WTC11 (cell line): ENCODE measurements around the gene PLXNA3. TPM values are rescaled to one million over a fixed set of nuclear protein-coding genes. Genes with fewer than 3 reads are reported as not detected.

ENCODE experiments used
- ATAC-seq: fragments of 200-7000 bp; cut with Tn5 transposase; 2 replicates; pipeline ENCODE4 v1.10.0; 2021; ENCODE audit warnings: mild to moderate bottlenecking, moderate library complexity
- CTCF ChIA-PET: fragments of 300-600 bp; sonication (Branson Sonifier 250); formaldehyde crosslinking; loops from one replicate; lab custom pipeline; 2021; ENCODE audit warnings: antibody characterized with exemption; lab: Charles Lee
- POLR2A ChIA-PET: fragments of 350-600 bp; sonication (Branson Sonifier 250); formaldehyde crosslinking; loops from one replicate; lab custom pipeline; 2021; ENCODE audit warnings: antibody characterized with exemption; lab: Charles Lee
- DNase-seq: peaks from one replicate; pipeline ENCODE4 v3.0.0; 2021; ENCODE audit warnings: low spot score
- H3K27ac Mint-ChIP-seq: 2 replicates; pipeline ENCODE4 v1.8.0; 2021; ENCODE audit warnings: mixed read lengths
- H3K27me3 Mint-ChIP-seq: 2 replicates; pipeline ENCODE4 v1.8.0; 2021; ENCODE audit warnings: low read depth, mild to moderate bottlenecking, moderate library complexity, mixed read lengths
- H3K36me3 Mint-ChIP-seq: 2 replicates; pipeline ENCODE4 v1.8.0; 2021; ENCODE audit warnings: mixed read lengths
- H3K4me1 Mint-ChIP-seq: 2 replicates; pipeline ENCODE4 v1.8.0; 2022; ENCODE audit warnings: mixed read lengths
- H3K4me3 Mint-ChIP-seq: 2 replicates; pipeline ENCODE4 v1.8.0; 2021; ENCODE audit warnings: mild to moderate bottlenecking, moderate library complexity, mixed read lengths
- H3K9me3 Mint-ChIP-seq: 2 replicates; pipeline ENCODE4 v1.8.0; 2021; ENCODE audit warnings: mixed read lengths
- E2F1 ChIP-seq: sonication (generic); formaldehyde crosslinking; IDR thresholded peaks from 2 replicates; pipeline ENCODE4 v1.8.0; 2022; ENCODE audit warnings: mild to moderate bottlenecking, missing genetic modification reagents
- ELF4 ChIP-seq: sonication (generic); formaldehyde crosslinking; IDR thresholded peaks from 2 replicates; pipeline ENCODE4 v1.8.1; 2022; ENCODE audit warnings: low read depth, mild to moderate bottlenecking, moderate library complexity, missing genetic modification reagents
- ERG ChIP-seq: fragments of 250-450 bp; sonication (Bioruptor Pico); IDR thresholded peaks from 2 replicates; pipeline ENCODE4 v1.8.0; 2021; ENCODE audit warnings: mild to moderate bottlenecking
- ESRRA ChIP-seq: sonication (generic); formaldehyde crosslinking; IDR thresholded peaks from 2 replicates; pipeline ENCODE4 v1.8.1; 2022; ENCODE audit warnings: mild to moderate bottlenecking, missing genetic modification reagents, borderline replicate concordance
- FOXP1 ChIP-seq: sonication (generic); formaldehyde crosslinking; IDR thresholded peaks from 2 replicates; pipeline ENCODE4 v1.8.0; 2022; ENCODE audit warnings: missing genetic modification reagents, mild to moderate bottlenecking, moderate library complexity, borderline replicate concordance
- FOXP4 ChIP-seq: sonication (generic); formaldehyde crosslinking; IDR thresholded peaks from 2 replicates; pipeline ENCODE4 v1.8.0; 2022; ENCODE audit warnings: mild to moderate bottlenecking, missing genetic modification reagents
- GTF2I ChIP-seq: fragments of 250-450 bp; sonication (Bioruptor Pico); conservative IDR thresholded peaks from 2 replicates; pipeline ENCODE4 v1.4.0; 2021; ENCODE audit warnings: mild to moderate bottlenecking
- HMGA2 ChIP-seq: fragments of 250-450 bp; sonication (Bioruptor Pico); IDR thresholded peaks from 2 replicates; pipeline ENCODE4 v1.4.0; 2021; ENCODE audit warnings: mild to moderate bottlenecking, moderate library complexity
- HMGXB4 ChIP-seq: sonication (generic); formaldehyde crosslinking; IDR thresholded peaks from 2 replicates; pipeline ENCODE4 v1.8.1; 2023; ENCODE audit warnings: mild to moderate bottlenecking, moderate library complexity, missing genetic modification reagents
- IRF2 ChIP-seq: sonication (generic); formaldehyde crosslinking; IDR thresholded peaks from 2 replicates; pipeline ENCODE4 v1.8.0; 2022; ENCODE audit warnings: low read depth, missing genetic modification reagents, borderline replicate concordance
- JAZF1 ChIP-seq: fragments of 250-450 bp; sonication (Bioruptor Pico); IDR thresholded peaks from 2 replicates; pipeline ENCODE4 v1.9.0; 2021; ENCODE audit warnings: moderate library complexity, mild to moderate bottlenecking, inconsistent platforms
- MAX ChIP-seq: sonication (generic); formaldehyde crosslinking; IDR thresholded peaks from 2 replicates; pipeline ENCODE4 v1.8.0; 2022; ENCODE audit warnings: mild to moderate bottlenecking, missing genetic modification reagents
- MYBL2 ChIP-seq: sonication (generic); formaldehyde crosslinking; IDR thresholded peaks from 2 replicates; pipeline ENCODE4 v1.8.1; 2023; ENCODE audit warnings: mild to moderate bottlenecking, moderate library complexity, missing genetic modification reagents
- NFYB ChIP-seq: sonication (generic); formaldehyde crosslinking; conservative IDR thresholded peaks from 2 replicates; pipeline ENCODE4 v1.8.0; 2022; ENCODE audit warnings: low read depth, missing genetic modification reagents
- NR1H2 ChIP-seq: sonication (generic); formaldehyde crosslinking; IDR thresholded peaks from 2 replicates; pipeline ENCODE4 v1.9.0; 2021; ENCODE audit warnings: mild to moderate bottlenecking, moderate library complexity, missing genetic modification reagents
- RELA ChIP-seq: sonication (generic); formaldehyde crosslinking; IDR thresholded peaks from 2 replicates; pipeline ENCODE4 v1.8.1; 2022; ENCODE audit warnings: missing genetic modification reagents, mild to moderate bottlenecking, borderline replicate concordance
- SMAD4 ChIP-seq: sonication (generic); formaldehyde crosslinking; IDR thresholded peaks from 2 replicates; pipeline ENCODE4 v1.8.0; 2022; ENCODE audit warnings: mild to moderate bottlenecking, missing genetic modification reagents
- TEAD4 ChIP-seq: sonication (generic); formaldehyde crosslinking; IDR thresholded peaks from 2 replicates; pipeline ENCODE4 v1.8.0; 2022; ENCODE audit warnings: mild to moderate bottlenecking, missing genetic modification reagents
- TP53 ChIP-seq: sonication (generic); formaldehyde crosslinking; IDR thresholded peaks from 2 replicates; pipeline ENCODE4 v1.8.1; 2023; ENCODE audit warnings: mild to moderate bottlenecking, missing genetic modification reagents
- ZBTB21 ChIP-seq: sonication (generic); formaldehyde crosslinking; IDR thresholded peaks from 2 replicates; pipeline ENCODE4 v1.8.1; 2023; ENCODE audit warnings: mild to moderate bottlenecking, missing genetic modification reagents, borderline replicate concordance
- ZMAT4 ChIP-seq: fragments of 250-450 bp; sonication (Bioruptor Pico); IDR thresholded peaks from 2 replicates; pipeline ENCODE4 v1.9.0; 2021; ENCODE audit warnings: mild to moderate bottlenecking
- ZNF138 ChIP-seq: sonication (generic); formaldehyde crosslinking; conservative IDR thresholded peaks from 2 replicates; pipeline ENCODE4 v1.8.1; 2022; ENCODE audit warnings: mild to moderate bottlenecking, moderate library complexity, missing genetic modification reagents
- ZNF219 ChIP-seq: sonication (generic); formaldehyde crosslinking; IDR thresholded peaks from 2 replicates; pipeline ENCODE4 v1.8.0; 2023; ENCODE audit warnings: missing genetic modification reagents, mild to moderate bottlenecking, borderline replicate concordance
- ZNF317 ChIP-seq: sonication (generic); formaldehyde crosslinking; IDR thresholded peaks from 2 replicates; pipeline ENCODE4 v1.8.1; 2023; ENCODE audit warnings: low read depth, mild to moderate bottlenecking, moderate library complexity, missing genetic modification reagents, borderline replicate concordance
- ZNF671 ChIP-seq: fragments of 250-450 bp; sonication (Bioruptor Pico); IDR thresholded peaks from 2 replicates; pipeline ENCODE4 v1.8.0; 2021; ENCODE audit warnings: mild to moderate bottlenecking
- total RNA-seq: library from RNA; stranded (reverse); gene quantifications from 3 replicates; pipeline ENCODE4 v1.2.3, GENCODE V29; 2021

The PLXNA3 gene
- total RNA-seq, 1 experiment from 2014 or later = 26.6 TPM

- Mint-ChIP-seq H3K27ac (no peak overlapping the region), H3K9me3 (no peaks in the 10 kb centered on the region), H3K4me3 (no peak overlapping the region), H3K4me1 (peaks cover under 1% of the 10 kb centered on the region), H3K27me3 (no peaks in the 10 kb centered on the region), H3K36me3 (no peaks in the 10 kb centered on the region; the same call in 1 of the 2 replicates)
- DNase-seq (no peak), ATAC-seq (no peak)
- CTCF ChIA-PET = no interaction called here
- TF ChIP-seq JAZF1 (CRISPR knock-in tag) = no peak
- TF ChIP-seq SMAD4 (CRISPR knock-in tag) = no peak
- TF ChIP-seq ZMAT4 (CRISPR knock-in tag) = no peak
- TF ChIP-seq GTF2I (CRISPR knock-in tag) = no peak
- no peak for TF ChIP-seq ZBTB21 (CRISPR knock-in tag)
- no peak for TF ChIP-seq IRF2 (CRISPR knock-in tag)
- TF ChIP-seq ZNF317 (CRISPR knock-in tag) = no peak
- no peak for TF ChIP-seq ELF4 (CRISPR knock-in tag)
- TF ChIP-seq MYBL2 (CRISPR knock-in tag) = no peak
- no peak for TF ChIP-seq FOXP1 (CRISPR knock-in tag)
- no peak for TF ChIP-seq ZNF671 (CRISPR knock-in tag)
- no peak for TF ChIP-seq NR1H2
- TF ChIP-seq TP53 (CRISPR knock-in tag) = no peak
- TF ChIP-seq ESRRA (CRISPR knock-in tag) = no peak
- POLR2A ChIA-PET = no interaction called here
Observed at GRCh38 chrX:154484255-154485149, 26.4 kb downstream of the PLXNA3 start.

- POLR2A ChIA-PET = interaction anchor here (2.4 kb wide), 1 partner anchor 32 kb away, joined by 8 read pairs; no protein-coding TSS in a partner anchor
- no peaks in the 10 kb centered on the region for H3K9me3 Mint-ChIP-seq
- H3K27me3 Mint-ChIP-seq = no peaks in the 10 kb centered on the region
- peaks cover 4% of the 10 kb centered on the region; the same call in 1 of the 2 replicates for H3K4me1 Mint-ChIP-seq
- CTCF ChIA-PET = no interaction called here
- peak overlapping the region; percentile 62 for H3K4me3 Mint-ChIP-seq
- no peak for DNase-seq
- no peaks in the 10 kb centered on the region; the same call in 1 of the 2 replicates for H3K36me3 Mint-ChIP-seq
- H3K27ac Mint-ChIP-seq = no peak overlapping the region
- TF ChIP-seq ZNF138 (CRISPR knock-in tag) (no peak), E2F1 (CRISPR knock-in tag) (no peak), TEAD4 (no peak), ZBTB21 (CRISPR knock-in tag) (no peak), MAX (no peak), NFYB (no peak), JAZF1 (CRISPR knock-in tag) (no peak), ERG (CRISPR knock-in tag) (no peak), HMGA2 (CRISPR knock-in tag) (no peak), ZNF219 (CRISPR knock-in tag) (no peak), IRF2 (CRISPR knock-in tag) (no peak), RELA (CRISPR knock-in tag) (no peak), FOXP4 (CRISPR knock-in tag) (no peak), HMGXB4 (no peak)
- TF ChIP-seq, all 79 proteins: peak for 0
- ATAC-seq = no peak
Observed at GRCh38 chrX:154485150-154486051, 27.3 kb downstream of the PLXNA3 start.
